H9 (cell line): ENCODE data around the gene CBFA2T2. TPM values are rescaled to one million over a fixed set of nuclear protein-coding genes. Genes with fewer than 3 reads are reported as not detected.
A peak's percentile ranks its signal among the peaks of the same experiment; 100 is the strongest.

Experiments used
- DNase-seq: peaks from one replicate; pipeline ENCODE4 v3.0.0-alpha.2; 2017
- H2AFZ ChIP-seq: one replicate; pipeline ENCODE4 v1.6.1; 2013; ENCODE audit warnings: mild to moderate bottlenecking, low read length, control low read depth, moderate library complexity
- H2AK5ac ChIP-seq: 2 replicates; pipeline ENCODE4 v1.6.1; 2013; ENCODE audit warnings: low read length, control low read depth, mixed read lengths; ENCODE audit not compliant: insufficient read length
- H2BK120ac ChIP-seq: one replicate; pipeline ENCODE4 v1.6.1; 2013; ENCODE audit warnings: low read depth, mild to moderate bottlenecking, low read length, control low read depth, inconsistent platforms; ENCODE audit not compliant: poor library complexity, severe bottlenecking
- H2BK12ac ChIP-seq: 2 replicates; pipeline ENCODE4 v1.6.1; 2013; ENCODE audit warnings: low read length, control low read depth, mixed read lengths, low read depth; ENCODE audit not compliant: insufficient read length
- H2BK15ac ChIP-seq: 2 replicates; pipeline ENCODE4 v1.6.1; 2013; ENCODE audit warnings: low read depth, low read length, control low read depth
- H2BK20ac ChIP-seq: one replicate; pipeline ENCODE4 v1.6.1; 2013; ENCODE audit warnings: low read depth, mild to moderate bottlenecking, low read length, control low read depth, inconsistent platforms; ENCODE audit not compliant: poor library complexity, severe bottlenecking
- H2BK5ac ChIP-seq: 2 replicates; pipeline ENCODE4 v1.6.1; 2013; ENCODE audit warnings: low read length, control low read depth, mixed read lengths; ENCODE audit not compliant: insufficient read length
- H3K14ac ChIP-seq: 2 replicates; pipeline ENCODE4 v1.6.1; 2013; ENCODE audit warnings: low read length, control low read depth; ENCODE audit not compliant: insufficient read depth
- H3K18ac ChIP-seq: 2 replicates; pipeline ENCODE4 v1.6.1; 2013; ENCODE audit warnings: low read depth, mild to moderate bottlenecking, mixed read lengths, low read length, control low read depth; ENCODE audit not compliant: insufficient read length
- H3K23ac ChIP-seq: 2 replicates; pipeline ENCODE4 v1.6.1; 2013; ENCODE audit warnings: low read length, control low read depth, mixed read lengths, low read depth; ENCODE audit not compliant: insufficient read length
- H3K23me2 ChIP-seq: 2 replicates; pipeline ENCODE4 v1.6.1; 2013; ENCODE audit warnings: low read depth, mild to moderate bottlenecking, mixed read lengths, low read length, control low read depth; ENCODE audit not compliant: insufficient read length, poor library complexity, severe bottlenecking
- H3K27ac ChIP-seq: 2 replicates; pipeline ENCODE4 v1.5.1; 2013; ENCODE audit warnings: low read length, control low read depth, mixed read lengths, low read depth; ENCODE audit not compliant: insufficient read length
- H3K27me3 ChIP-seq: 2 replicates; pipeline ENCODE4 v1.6.1; 2013; ENCODE audit warnings: low read length, control low read depth, inconsistent platforms; ENCODE audit not compliant: insufficient read depth
- H3K4ac ChIP-seq: 2 replicates; pipeline ENCODE4 v1.6.1; 2013; ENCODE audit warnings: low read depth, mild to moderate bottlenecking, control low read depth, inconsistent platforms, low read length, moderate library complexity
- H3K4me1 ChIP-seq: 2 replicates; pipeline ENCODE4 v1.6.1; 2013; ENCODE audit warnings: low read length, control low read depth, inconsistent platforms; ENCODE audit not compliant: insufficient read depth
- H3K4me2 ChIP-seq: 2 replicates; pipeline ENCODE4 v1.6.1; 2013; ENCODE audit warnings: low read length, control low read depth, mixed read lengths; ENCODE audit not compliant: insufficient read length, insufficient read depth
- H3K56ac ChIP-seq: 2 replicates; pipeline ENCODE4 v1.6.1; 2013; ENCODE audit warnings: low read depth, mild to moderate bottlenecking, mixed read lengths, low read length, control low read depth; ENCODE audit not compliant: insufficient read length
- H3K79me1 ChIP-seq: 2 replicates; pipeline ENCODE4 v1.6.1; 2013; ENCODE audit warnings: low read depth, mild to moderate bottlenecking, moderate library complexity, low read length, control low read depth, inconsistent platforms; ENCODE audit not compliant: insufficient read depth, poor library complexity, severe bottlenecking
- H3K79me2 ChIP-seq: 2 replicates; pipeline ENCODE4 v1.6.1; 2013; ENCODE audit warnings: low read length, control low read depth, inconsistent platforms; ENCODE audit not compliant: insufficient read depth
- H3K9ac ChIP-seq: 2 replicates; pipeline ENCODE4 v1.6.1; 2013; ENCODE audit warnings: low read length, control low read depth, mixed read lengths; ENCODE audit not compliant: insufficient read length; ENCODE audit errors: extremely low read depth
- H3K9me3 ChIP-seq: one replicate; pipeline ENCODE4 v1.6.1; 2013; ENCODE audit warnings: low read depth, low read length, inconsistent platforms; ENCODE audit not compliant: control insufficient read depth
- H3T11ph ChIP-seq: one replicate; pipeline ENCODE4 v1.6.1; 2013; ENCODE audit warnings: mild to moderate bottlenecking, low read length, control low read depth, inconsistent platforms
- H4K20me1 ChIP-seq: one replicate; pipeline ENCODE4 v1.6.1; 2013; ENCODE audit not compliant: control insufficient read depth, insufficient read length, insufficient read depth
- H4K5ac ChIP-seq: 2 replicates; pipeline ENCODE4 v1.6.1; 2013; ENCODE audit warnings: low read depth, mild to moderate bottlenecking, mixed read lengths, low read length, control low read depth; ENCODE audit not compliant: insufficient read length
- H4K8ac ChIP-seq: replicated peaks from 2 replicates; pipeline ENCODE4 v1.6.1; 2013; ENCODE audit warnings: low read length, control low read depth, mixed read lengths, low read depth; ENCODE audit not compliant: insufficient read length
- H4K91ac ChIP-seq: 2 replicates; pipeline ENCODE4 v1.6.1; 2013; ENCODE audit warnings: low read depth, mild to moderate bottlenecking, moderate library complexity, mixed read lengths, low read length, control low read depth; ENCODE audit not compliant: insufficient read length
- H3K27ac Mint-ChIP-seq, 3 experiments: 2 replicates in 2 of 3; 3 replicates in 1 of 3; pipeline ENCODE4 v1.8.0; 2020 to 2021; ENCODE audit warnings: mixed read lengths in 3 of 3, mild to moderate bottlenecking in 1 of 3, moderate library complexity in 1 of 3
- H3K27me3 Mint-ChIP-seq: 2 replicates; pipeline ENCODE4 v1.8.0; 2021; ENCODE audit warnings: low read depth, mild to moderate bottlenecking, moderate library complexity, mixed read lengths
- H3K36me3 Mint-ChIP-seq, 3 experiments: 2 replicates in 2 of 3; 3 replicates in 1 of 3; pipeline ENCODE4 v1.8.0; 2020 to 2021; ENCODE audit warnings: low read depth in 3 of 3, mixed read lengths in 3 of 3; ENCODE audit not compliant: insufficient read depth in 1 of 3
- H3K4me1 Mint-ChIP-seq, 2 experiments: 2 replicates each; pipeline ENCODE4 v1.8.0; 2020; ENCODE audit warnings: mixed read lengths in 2 of 2
- H3K4me3 Mint-ChIP-seq, 2 experiments: 2 replicates in 1 of 2; 3 replicates in 1 of 2; pipeline ENCODE4 v1.8.0; 2020 to 2021; ENCODE audit warnings: mild to moderate bottlenecking in 2 of 2, mixed read lengths in 2 of 2, moderate library complexity in 1 of 2
- H3K9me3 Mint-ChIP-seq, 2 experiments: 2 replicates in 1 of 2; 3 replicates in 1 of 2; pipeline ENCODE4 v1.8.0; 2020; ENCODE audit warnings: mild to moderate bottlenecking in 2 of 2, mixed read lengths in 2 of 2, moderate library complexity in 1 of 2
- CTCF ChIP-seq: fragments of 200-600 bp; sonication (generic); conservative IDR thresholded peaks from 3 replicates; pipeline ENCODE4 v1.8.0; 2021; ENCODE audit warnings: antibody characterized with exemption, mild to moderate bottlenecking
- WGBS: extraction: QIAGEN DNeasy Blood & Tissue Kit; methylation state at CpG from one replicate; pipeline ENCODE4 v1.1.7; 2013; ENCODE audit warnings: missing lambda C conversion rate, low lambda C conversion rate, mixed read lengths; ENCODE audit not compliant: insufficient read length; ENCODE audit errors: extremely low coverage; 5-methylcytosine and 5-hydroxymethylcytosine counted together
- total RNA-seq: library from RNA; stranded (reverse); gene quantifications from 2 replicates; pipeline ENCODE4 v1.2.1, GENCODE V29; 2021

Gene CBFA2T2
- total RNA-seq, 1 experiment from 2014 or later = 11.2 TPM

- H3K14ac ChIP-seq = no peak overlapping the region
- 0 out of 7 replicates have a peak overlapping the region, but pooled peaks of 1 of the 3 experiments have one; percentile 53 for H3K27ac Mint-ChIP-seq
- DNase-seq = no peak
- H3K23ac ChIP-seq = no peak overlapping the region
- no peak overlapping the region for H4K8ac ChIP-seq
- no peak overlapping the region for H2BK12ac ChIP-seq
- H2AFZ ChIP-seq = no peak overlapping the region
- no peak overlapping the region for H3K4me3 Mint-ChIP-seq
- H3K36me3 Mint-ChIP-seq = peaks cover 0 to 43% (median 4%) of the 10 kb centered on the region in 3 experiments; a peak in 6 of 7 replicates
- no peaks in the 10 kb centered on the region for H4K20me1 ChIP-seq
- no peaks in the 10 kb centered on the region for H3K79me2 ChIP-seq
- H3K4me2 ChIP-seq = no peak overlapping the region
- H3K23me2 ChIP-seq = peaks cover 7% of the 10 kb centered on the region
- H2BK15ac ChIP-seq = no peak overlapping the region
- WGBS = no CpG with 5 or more reads among the region's 8 CpGs
- H3K27me3 ChIP-seq = no peaks in the 10 kb centered on the region
- no peak overlapping the region for H2AK5ac ChIP-seq
- H3K27me3 Mint-ChIP-seq = no peaks in the 10 kb centered on the region
- H3K27ac ChIP-seq = no peak overlapping the region
- H3K4ac ChIP-seq = no peak overlapping the region
- H3K9me3 ChIP-seq = no peaks in the 10 kb centered on the region
- no peak overlapping the region for H4K5ac ChIP-seq
- no peak overlapping the region for H3K9ac ChIP-seq
- TF ChIP-seq CTCF = no peak
- no peak overlapping the region for H3T11ph ChIP-seq
- H2BK20ac ChIP-seq = no peak overlapping the region
- H3K79me1 ChIP-seq = no peaks in the 10 kb centered on the region
- H3K18ac ChIP-seq = no peak overlapping the region
- peaks cover 23 to 24% of the 10 kb centered on the region in 2 experiments for H3K4me1 Mint-ChIP-seq
- no peak overlapping the region for H3K56ac ChIP-seq
- H3K9me3 Mint-ChIP-seq = no peaks in the 10 kb centered on the region; a peak in 1 of 5 replicates
- H2BK5ac ChIP-seq = no peak overlapping the region
- no peak overlapping the region for H4K91ac ChIP-seq
- no peak overlapping the region for H2BK120ac ChIP-seq
- H3K4me1 ChIP-seq = no peaks in the 10 kb centered on the region
These were observed 168.6 kb downstream of the CBFA2T2 start for GRCh38 chr20:33658510-33658909.
